ENCODE data around the gene SLC13A4. TPM values are rescaled to one million over a fixed set of nuclear protein-coding genes. Genes with fewer than 3 reads are reported as not detected.

Gene SLC13A4
- polyA plus RNA-seq, 1 donor from 2014 or later: 1.4 TPM

DNA sequence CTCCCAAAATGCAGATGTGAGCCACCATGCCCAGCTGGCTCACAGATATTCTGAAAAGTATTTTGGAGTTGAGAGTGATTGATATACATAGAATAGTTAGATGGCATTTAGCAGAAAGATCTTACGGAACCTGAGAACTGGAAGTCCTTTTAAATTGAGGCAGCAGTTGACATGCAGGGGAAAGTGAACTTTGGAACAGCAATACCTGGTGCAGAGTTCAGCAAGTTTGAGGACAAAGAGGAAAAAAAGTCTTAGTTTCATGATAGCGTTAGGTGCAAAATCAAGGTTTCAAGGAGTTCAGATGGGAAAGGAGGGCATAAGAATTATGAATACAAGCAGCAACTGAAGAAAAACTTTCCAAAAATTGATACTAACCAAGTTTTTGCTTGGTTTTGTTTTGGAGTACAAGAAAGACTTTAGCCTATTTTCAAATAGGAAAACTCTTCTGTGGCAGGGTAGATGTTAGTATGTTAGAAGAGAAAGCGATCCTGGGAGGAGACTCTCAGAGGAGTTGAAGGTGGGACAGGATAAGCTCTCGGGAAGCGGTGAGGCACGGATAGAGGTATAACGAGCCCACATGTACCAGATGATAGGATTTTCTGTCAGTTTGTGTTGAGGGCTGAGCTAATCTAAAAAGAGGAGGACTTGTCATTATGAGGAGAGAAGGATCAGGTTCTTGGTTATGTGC, 93.7 kb downstream of the SLC13A4 start:
- TF ChIP-seq POLR2AphosphoS5 (IDR thresholded peaks at IDR 0.05) (no peak), TAF1 (IDR thresholded peaks at IDR 0.05; ENCODE audit: low read depth) (no peak), MXI1 (conservative IDR thresholded peaks at IDR 0.05; ENCODE audit: poor library complexity, severe bottlenecking) (no peak), EP300 (conservative IDR thresholded peaks at IDR 0.05; ENCODE audit: poor library complexity, severe bottlenecking) (no peak), RAD21 (conservative IDR thresholded peaks at IDR 0.05) (no peak), SMC3 (conservative IDR thresholded peaks at IDR 0.05; ENCODE audit: poor library complexity) (no peak)
- TF ChIP-seq, protein P1, sequence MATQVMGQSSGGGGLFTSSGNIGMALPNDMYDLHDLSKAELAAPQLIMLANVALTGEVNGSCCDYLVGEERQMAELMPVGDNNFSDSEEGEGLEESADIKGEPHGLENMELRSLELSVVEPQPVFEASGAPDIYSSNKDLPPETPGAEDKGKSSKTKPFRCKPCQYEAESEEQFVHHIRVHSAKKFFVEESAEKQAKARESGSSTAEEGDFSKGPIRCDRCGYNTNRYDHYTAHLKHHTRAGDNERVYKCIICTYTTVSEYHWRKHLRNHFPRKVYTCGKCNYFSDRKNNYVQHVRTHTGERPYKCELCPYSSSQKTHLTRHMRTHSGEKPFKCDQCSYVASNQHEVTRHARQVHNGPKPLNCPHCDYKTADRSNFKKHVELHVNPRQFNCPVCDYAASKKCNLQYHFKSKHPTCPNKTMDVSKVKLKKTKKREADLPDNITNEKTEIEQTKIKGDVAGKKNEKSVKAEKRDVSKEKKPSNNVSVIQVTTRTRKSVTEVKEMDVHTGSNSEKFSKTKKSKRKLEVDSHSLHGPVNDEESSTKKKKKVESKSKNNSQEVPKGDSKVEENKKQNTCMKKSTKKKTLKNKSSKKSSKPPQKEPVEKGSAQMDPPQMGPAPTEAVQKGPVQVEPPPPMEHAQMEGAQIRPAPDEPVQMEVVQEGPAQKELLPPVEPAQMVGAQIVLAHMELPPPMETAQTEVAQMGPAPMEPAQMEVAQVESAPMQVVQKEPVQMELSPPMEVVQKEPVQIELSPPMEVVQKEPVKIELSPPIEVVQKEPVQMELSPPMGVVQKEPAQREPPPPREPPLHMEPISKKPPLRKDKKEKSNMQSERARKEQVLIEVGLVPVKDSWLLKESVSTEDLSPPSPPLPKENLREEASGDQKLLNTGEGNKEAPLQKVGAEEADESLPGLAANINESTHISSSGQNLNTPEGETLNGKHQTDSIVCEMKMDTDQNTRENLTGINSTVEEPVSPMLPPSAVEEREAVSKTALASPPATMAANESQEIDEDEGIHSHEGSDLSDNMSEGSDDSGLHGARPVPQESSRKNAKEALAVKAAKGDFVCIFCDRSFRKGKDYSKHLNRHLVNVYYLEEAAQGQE (IDR thresholded peaks at IDR 0.05; ENCODE audit: borderline replicate concordance): no peak
- TF ChIP-seq, protein P2, sequence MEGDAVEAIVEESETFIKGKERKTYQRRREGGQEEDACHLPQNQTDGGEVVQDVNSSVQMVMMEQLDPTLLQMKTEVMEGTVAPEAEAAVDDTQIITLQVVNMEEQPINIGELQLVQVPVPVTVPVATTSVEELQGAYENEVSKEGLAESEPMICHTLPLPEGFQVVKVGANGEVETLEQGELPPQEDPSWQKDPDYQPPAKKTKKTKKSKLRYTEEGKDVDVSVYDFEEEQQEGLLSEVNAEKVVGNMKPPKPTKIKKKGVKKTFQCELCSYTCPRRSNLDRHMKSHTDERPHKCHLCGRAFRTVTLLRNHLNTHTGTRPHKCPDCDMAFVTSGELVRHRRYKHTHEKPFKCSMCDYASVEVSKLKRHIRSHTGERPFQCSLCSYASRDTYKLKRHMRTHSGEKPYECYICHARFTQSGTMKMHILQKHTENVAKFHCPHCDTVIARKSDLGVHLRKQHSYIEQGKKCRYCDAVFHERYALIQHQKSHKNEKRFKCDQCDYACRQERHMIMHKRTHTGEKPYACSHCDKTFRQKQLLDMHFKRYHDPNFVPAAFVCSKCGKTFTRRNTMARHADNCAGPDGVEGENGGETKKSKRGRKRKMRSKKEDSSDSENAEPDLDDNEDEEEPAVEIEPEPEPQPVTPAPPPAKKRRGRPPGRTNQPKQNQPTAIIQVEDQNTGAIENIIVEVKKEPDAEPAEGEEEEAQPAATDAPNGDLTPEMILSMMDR (IDR thresholded peaks at IDR 0.05; ENCODE audit: poor library complexity, severe bottlenecking): no peak
- Histone ChIP-seq H3K79me2 (replicated peaks; ENCODE audit: insufficient read depth, low read length) (no peaks in the 10 kb centered on the region), H2AFZ (ENCODE audit: low read depth, low read length) (no peak overlapping the region), H3K9me3 (ENCODE audit: low read length) (no peaks in the 10 kb centered on the region), H3F3A (ENCODE audit: insufficient read depth, low read length, poor library complexity, severe bottlenecking) (no peaks in the 10 kb centered on the region), H3K4me3 (ENCODE audit: low read length) (no peak overlapping the region), H3K27ac (ENCODE audit: low read length) (no peak overlapping the region), H3K9ac (ENCODE audit: low read length) (no peak overlapping the region), H3K9me2 (ENCODE audit: insufficient read depth, low read length) (no peaks in the 10 kb centered on the region), H4K20me1 (ENCODE audit: insufficient read depth) (no peaks in the 10 kb centered on the region), H3K36me3 (ENCODE audit: insufficient read depth, low read length) (no peaks in the 10 kb centered on the region), H3K4me2 (ENCODE audit: low read length) (no peak overlapping the region), H3K27me3 (ENCODE audit: insufficient read depth, low read depth, low read length) (no peaks in the 10 kb centered on the region)

Small RNAs within 50 kb of the gene (small RNA-seq; reads per million reads assigned to genes)
- gene RNU6-1154P: 0.10 to 1.7 (median 0.16) reads per million in 3 experiments

Other genes starting within 250 kb of the SLC13A4 start
- gene CNOT4, start 218.1 kb downstream of the SLC13A4 start, polyA plus RNA-seq: 6.4 and 7.1 TPM in 2 replicates
- gene NUP205, start 170.3 kb downstream of the SLC13A4 start, polyA plus RNA-seq: 32.3 and 35.4 TPM in 2 replicates
- gene STMP1, start 65.7 kb downstream of the SLC13A4 start, polyA plus RNA-seq: 65.5 and 81.6 TPM in 2 replicates
- not detected in 2 replicates for gene FAM180A, start 20.6 kb upstream of the SLC13A4 start, polyA plus RNA-seq
- gene MTPN, start 249.2 kb upstream of the SLC13A4 start, polyA plus RNA-seq: 127 and 133 TPM in 2 replicates

Data from neural cell (in vitro differentiated cells).